Testis (tissue), 2 donors: Measurements from ENCODE around the gene PI4K2B.

Experiments
- POLR2A ChIP-seq: fragments of 450-650 bp; IDR thresholded peaks from one replicate; pipeline ENCODE4 v1.6.1; 2017; ENCODE audit warnings: antibody characterized with exemption, mild to moderate bottlenecking, moderate library complexity
- TF ChIP-seq, protein P1 (sequence below), 3 experiments: fragments of 450-650 bp in 2 of 3; fragments of 200-600 bp in 1 of 3; sonication (generic) in 1 of 3; IDR thresholded peaks; one replicate each; pipeline ENCODE4 v1.5.1; 2016 to 2019; ENCODE audit warnings: antibody characterized with exemption in 3 of 3, mild to moderate bottlenecking in 2 of 3, moderate library complexity in 1 of 3

- TF ChIP-seq, protein P1, sequence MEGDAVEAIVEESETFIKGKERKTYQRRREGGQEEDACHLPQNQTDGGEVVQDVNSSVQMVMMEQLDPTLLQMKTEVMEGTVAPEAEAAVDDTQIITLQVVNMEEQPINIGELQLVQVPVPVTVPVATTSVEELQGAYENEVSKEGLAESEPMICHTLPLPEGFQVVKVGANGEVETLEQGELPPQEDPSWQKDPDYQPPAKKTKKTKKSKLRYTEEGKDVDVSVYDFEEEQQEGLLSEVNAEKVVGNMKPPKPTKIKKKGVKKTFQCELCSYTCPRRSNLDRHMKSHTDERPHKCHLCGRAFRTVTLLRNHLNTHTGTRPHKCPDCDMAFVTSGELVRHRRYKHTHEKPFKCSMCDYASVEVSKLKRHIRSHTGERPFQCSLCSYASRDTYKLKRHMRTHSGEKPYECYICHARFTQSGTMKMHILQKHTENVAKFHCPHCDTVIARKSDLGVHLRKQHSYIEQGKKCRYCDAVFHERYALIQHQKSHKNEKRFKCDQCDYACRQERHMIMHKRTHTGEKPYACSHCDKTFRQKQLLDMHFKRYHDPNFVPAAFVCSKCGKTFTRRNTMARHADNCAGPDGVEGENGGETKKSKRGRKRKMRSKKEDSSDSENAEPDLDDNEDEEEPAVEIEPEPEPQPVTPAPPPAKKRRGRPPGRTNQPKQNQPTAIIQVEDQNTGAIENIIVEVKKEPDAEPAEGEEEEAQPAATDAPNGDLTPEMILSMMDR (IDR thresholded peaks at IDR 0.05) = no peak
- TF ChIP-seq POLR2A = no peak
Observed at GRCh38 chr4:25184056-25184455, 49.8 kb upstream of the PI4K2B start.
